ENCODE results near the gene ZBTB8OS. TPM values are rescaled to one million over a fixed set of nuclear protein-coding genes. Genes with fewer than 3 reads are reported as not detected.

ZBTB8OS gene
- total RNA-seq, 3 donors from 2014 or later = 40.4 to 45.4 (median 40.9) TPM

GRCh38 chr1:32619701-32620485, 30.5 kb downstream of the ZBTB8OS start:
- no peak for TF ChIP-seq CTCF (IDR thresholded peaks at IDR 0.05)

GRCh38 chr1:32618673-32619221, 31.6 kb downstream of the ZBTB8OS start:
- ATAC-seq = no peak
- Histone ChIP-seq H3K4me3 (no peak overlapping the region), H3K36me3 (ENCODE audit: low read depth) (no peaks in the 10 kb centered on the region), H3K9me3 (no peaks in the 10 kb centered on the region), H3K4me1 (ENCODE audit: low read depth) (no peaks in the 10 kb centered on the region)
- intact Hi-C loops (cut with DNase I, micrococcal nuclease) = no loop called here
- no peak for TF ChIP-seq CTCF (IDR thresholded peaks at IDR 0.05)
- no peak for DNase-seq

More at GRCh38 chr1:32619701-32620485, 30.5 kb downstream of the ZBTB8OS start:
- DNase-seq (no peak), ATAC-seq (no peak)
- H3K9me3 ChIP-seq = no peaks in the 10 kb centered on the region
- no peak overlapping the region for H3K4me3 ChIP-seq
- no peaks in the 10 kb centered on the region for H3K36me3 ChIP-seq (ENCODE audit: low read depth)
- intact Hi-C loops (cut with DNase I, micrococcal nuclease) = no loop called here
- H3K4me1 ChIP-seq (ENCODE audit: low read depth) = no peaks in the 10 kb centered on the region

- ATAC-seq (no peak), DNase-seq (no peak)
- Histone ChIP-seq H3K36me3 (ENCODE audit: low read depth) (no peaks in the 10 kb centered on the region), H3K4me1 (ENCODE audit: low read depth) (no peaks in the 10 kb centered on the region), H3K9me3 (no peaks in the 10 kb centered on the region), H3K4me3 (no peak overlapping the region)
- intact Hi-C loops (cut with DNase I, micrococcal nuclease) = no loop called here
- TF ChIP-seq CTCF (IDR thresholded peaks at IDR 0.05) = no peak
These were observed 36.9 kb downstream of the ZBTB8OS start for GRCh38 chr1:32613472-32613871.

GRCh38 chr1:32612189-32612881, 38.0 kb downstream of the ZBTB8OS start:
- H3K9me3 ChIP-seq = no peaks in the 10 kb centered on the region
- peak; percentile 13 for TF ChIP-seq CTCF (IDR thresholded peaks at IDR 0.05)
- H3K4me1 ChIP-seq (ENCODE audit: low read depth) = no peaks in the 10 kb centered on the region
- peak; percentile 100 for ATAC-seq
- DNase-seq = peak; percentile 91 to 94 (median 91)
- no peak overlapping the region for H3K4me3 ChIP-seq
- intact Hi-C loops (cut with DNase I, micrococcal nuclease) = no loop called here
- no peaks in the 10 kb centered on the region for H3K36me3 ChIP-seq (ENCODE audit: low read depth)

- intact Hi-C loops (cut with DNase I, micrococcal nuclease) = no loop called here
- no peak for TF ChIP-seq CTCF (IDR thresholded peaks at IDR 0.05)
- DNase-seq = no peak
- Histone ChIP-seq H3K9me3 (no peaks in the 10 kb centered on the region), H3K36me3 (ENCODE audit: low read depth) (no peaks in the 10 kb centered on the region), H3K4me3 (no peak overlapping the region), H3K4me1 (ENCODE audit: low read depth) (no peaks in the 10 kb centered on the region)
- ATAC-seq = no peak
These were observed 38.5 kb downstream of the ZBTB8OS start for GRCh38 chr1:32611859-32612188.

Measured in mucosa of descending colon (tissue), 3 donors.